HG03280 (cell line): ENCODE measurements around the gene PMM2.
"Not testable (repeated sequence)": the region's sequence is repeated elsewhere in the genome, so short reads cannot be mapped to it uniquely, and the experiment has no call there.

Experiments
- ATAC-seq: cut with Tn5 transposase; IDR thresholded peaks from one replicate; pipeline ENCODE4 v1.9.1; 2021; ENCODE audit warnings: mild to moderate bottlenecking, moderate library complexity; ENCODE audit not compliant: unreplicated experiment

Gene PMM2

DNA sequence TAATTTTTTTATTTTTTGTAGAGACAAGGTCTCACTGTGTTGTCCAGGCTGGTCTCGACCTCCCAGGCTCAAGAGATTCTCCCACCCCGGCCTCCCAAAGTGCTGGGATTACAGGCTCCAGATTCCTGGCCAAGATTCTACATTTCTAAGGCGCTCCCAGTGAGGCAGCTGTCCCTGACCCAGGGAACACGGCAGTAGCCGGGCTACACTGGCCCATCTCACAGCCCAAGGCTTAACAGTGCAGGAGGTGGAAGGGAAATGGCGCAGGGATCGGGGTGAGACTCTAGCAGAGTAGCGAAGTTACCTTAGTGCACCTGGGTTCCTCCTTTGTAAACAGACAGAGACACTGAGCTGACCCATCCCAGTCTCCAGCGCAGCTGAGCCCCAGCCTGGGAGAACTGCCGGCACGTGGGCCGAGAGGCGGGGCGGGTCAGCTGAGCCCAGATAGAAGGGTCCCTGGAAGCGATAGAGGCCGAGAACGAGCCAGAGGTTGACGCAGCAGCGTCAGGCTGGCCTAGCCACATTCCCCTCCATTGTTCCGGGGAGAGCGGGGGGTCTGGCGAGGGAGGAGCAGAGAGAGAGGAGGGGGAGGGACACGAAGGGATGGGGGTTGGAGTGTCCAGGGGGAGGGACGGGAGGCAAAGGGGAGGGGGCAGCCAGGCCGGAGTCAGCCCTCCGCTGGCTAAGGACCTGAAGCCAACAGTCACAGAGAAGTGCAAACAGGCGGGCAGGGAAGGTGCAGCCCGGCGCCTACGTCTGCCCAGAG lies 68.7 kb downstream of the PMM2 start:
- no peak for ATAC-seq

DNA sequence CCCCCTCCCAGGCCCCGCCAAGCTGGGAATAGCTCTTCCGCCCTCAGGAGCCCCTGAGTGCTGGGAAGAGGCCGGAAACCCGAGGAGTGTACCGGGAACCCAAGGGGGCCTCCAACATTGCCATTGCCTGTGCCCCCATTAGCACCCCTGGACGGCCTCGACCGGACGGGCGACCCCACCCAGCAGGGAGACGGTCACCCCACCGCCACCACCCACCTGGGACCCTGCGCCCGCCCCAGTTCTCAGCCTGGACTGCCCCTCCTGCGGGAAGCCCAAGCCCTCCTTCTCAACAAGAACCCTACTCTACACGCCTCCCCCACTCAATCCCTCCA lies 69.2 kb downstream of the PMM2 start:
- no peak for ATAC-seq

DNA sequence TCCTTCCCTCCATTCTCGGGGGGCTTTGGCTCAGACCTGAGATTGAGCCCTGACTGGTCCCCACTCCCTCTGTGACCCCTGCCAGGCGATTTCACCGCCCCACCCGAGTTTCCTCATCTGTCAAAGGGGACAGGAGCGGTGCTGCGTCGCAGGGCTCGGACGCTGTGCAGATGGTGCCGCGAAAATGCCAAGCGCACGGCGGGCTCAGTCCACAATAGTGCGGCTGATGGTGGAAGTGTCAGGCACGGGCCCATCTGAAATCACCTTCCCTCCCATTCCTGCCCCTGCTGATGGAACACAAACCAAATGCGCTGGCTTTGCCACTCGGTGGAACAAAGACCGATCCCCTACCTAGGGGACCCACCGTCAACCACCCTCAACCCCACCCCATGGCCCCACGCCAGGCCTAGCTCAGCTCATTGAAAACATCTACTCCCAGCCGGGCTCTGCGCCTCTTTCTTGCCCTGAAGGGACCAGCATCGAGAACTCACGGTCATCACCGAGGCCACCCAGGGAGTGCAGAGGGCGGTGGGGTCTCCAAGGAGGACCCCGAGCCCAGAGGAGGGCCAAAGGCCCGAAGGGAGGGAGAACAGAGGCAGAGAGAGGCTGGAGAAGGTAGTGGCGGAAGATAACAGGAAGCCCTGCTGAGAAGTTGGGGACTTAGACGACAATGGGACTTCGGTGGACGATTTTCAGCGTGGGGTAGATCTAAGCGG lies 69.7 kb downstream of the PMM2 start:
- no peak for ATAC-seq

DNA sequence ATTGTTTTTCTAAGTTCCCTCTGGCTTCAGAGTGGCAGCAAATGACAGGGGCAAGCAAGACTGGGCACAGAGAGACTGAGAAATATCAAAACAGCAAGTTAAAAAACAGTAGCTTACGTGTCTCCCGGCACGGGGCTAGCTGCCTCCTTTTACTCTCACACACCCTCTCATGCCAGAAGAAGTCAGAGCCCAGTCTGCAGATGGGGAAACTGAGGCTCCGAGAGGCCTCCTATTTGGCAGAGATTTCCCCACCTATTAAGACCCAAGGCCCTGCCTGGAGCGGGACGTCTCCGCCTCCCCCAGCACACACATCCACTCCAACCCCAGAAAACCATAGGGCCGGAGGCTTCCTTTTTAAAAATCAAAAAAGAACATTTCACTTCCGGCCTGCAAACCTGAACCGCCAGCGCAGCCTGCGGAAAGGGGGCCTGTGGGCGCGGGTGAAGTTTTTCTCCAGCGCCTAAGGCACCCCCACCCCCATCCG lies 70.3 kb downstream of the PMM2 start:
- ATAC-seq: no peak

DNA sequence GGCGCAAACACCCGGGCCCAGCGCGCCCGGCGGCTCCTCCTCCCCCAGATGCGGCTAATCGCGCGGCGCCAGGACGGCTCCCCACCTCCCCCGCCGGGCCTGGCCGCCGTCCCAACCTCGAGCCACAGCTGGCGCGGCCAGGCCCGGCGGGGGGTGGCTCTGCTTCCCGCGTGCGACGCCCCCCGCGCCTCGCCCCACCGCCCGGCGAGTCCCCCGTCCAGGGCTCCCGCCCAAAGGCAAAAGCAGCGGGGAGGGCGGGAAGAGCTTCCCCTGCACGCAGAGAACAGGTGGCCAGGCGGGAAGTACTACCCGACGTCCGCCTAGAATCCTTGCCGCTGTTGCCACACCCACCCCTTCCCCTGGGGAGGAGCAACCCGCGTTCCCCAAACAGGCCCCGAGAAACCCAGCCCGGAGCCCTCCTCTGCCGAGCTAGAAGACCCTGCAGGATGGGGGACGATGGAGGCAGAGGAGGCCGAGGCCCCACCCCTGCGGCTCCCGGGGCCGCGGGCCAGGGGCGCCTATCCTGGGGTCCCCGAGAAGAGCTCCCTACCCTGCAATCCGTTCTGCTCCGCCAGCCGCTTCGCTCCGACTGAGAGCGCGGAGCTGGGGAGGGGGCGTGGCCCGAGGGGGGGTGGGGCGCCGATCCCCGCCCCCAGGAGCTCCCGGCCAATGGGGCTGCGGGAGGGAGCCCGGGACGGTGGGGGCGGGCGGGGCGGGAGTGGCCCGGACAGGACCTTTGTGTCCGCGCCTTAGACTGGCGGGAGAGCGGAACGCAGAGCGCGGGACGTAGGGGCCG lies 71.0 kb downstream of the PMM2 start, which contains the start of gene CARHSP1:
TSS of gene CARHSP1 (minus strand) at position 591 of the 796 bp plus-strand sequence. CDS start 9,678 bp downstream, outside the sequence.
- ATAC-seq: peak; percentile 68

DNA sequence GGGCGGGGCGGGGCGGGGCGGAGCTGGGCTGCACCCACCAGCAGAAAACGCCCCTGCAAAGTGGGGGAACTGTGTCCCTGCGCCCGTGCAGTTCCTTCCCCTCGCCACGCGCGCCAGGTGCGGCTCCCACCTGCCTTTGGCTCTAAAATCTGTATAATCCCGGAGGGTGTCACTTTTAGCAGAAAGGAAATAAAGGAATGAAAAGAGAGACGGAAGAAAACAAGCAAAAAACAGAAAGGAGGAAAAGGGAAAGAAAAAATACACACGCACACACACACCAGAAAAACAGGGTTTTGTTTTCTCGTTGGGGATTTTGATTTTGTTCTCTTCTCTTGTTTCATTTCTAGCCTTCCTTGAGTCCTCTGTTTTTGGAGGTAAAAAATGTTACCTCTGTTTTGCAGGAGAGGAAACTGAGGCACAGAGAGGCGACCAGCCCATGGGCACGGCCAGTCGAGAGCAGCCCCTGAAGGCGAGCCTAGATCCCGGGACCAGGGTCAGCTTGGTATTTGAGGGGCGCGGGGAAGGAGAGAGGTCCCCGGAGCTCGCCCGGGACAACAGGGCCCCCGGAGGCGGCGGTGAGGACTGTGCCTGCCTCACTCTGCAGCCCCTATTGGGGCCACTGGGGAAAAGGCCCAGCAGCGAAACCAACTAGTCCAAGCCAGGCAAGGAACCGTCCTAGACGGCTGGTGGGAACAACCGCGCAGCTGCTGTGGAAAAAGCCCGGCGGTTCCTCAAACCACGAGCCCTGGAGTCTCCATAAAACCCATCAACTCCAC lies 71.8 kb downstream of the PMM2 start:
- ATAC-seq: no peak

DNA sequence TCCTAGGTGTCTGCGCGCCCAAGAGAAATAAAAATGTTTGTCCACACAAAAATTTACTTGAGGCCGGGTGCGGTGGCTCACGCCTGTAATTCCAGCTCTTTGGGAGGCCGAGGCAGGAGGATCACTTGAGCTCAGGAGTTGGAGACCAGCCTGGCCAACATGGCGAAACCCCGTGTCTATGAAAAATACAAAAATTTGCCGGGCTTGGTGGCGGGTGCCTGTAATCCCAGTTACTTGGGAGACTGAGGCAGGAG lies 72.3 kb downstream of the PMM2 start:
- not testable (repeated sequence) for ATAC-seq

DNA sequence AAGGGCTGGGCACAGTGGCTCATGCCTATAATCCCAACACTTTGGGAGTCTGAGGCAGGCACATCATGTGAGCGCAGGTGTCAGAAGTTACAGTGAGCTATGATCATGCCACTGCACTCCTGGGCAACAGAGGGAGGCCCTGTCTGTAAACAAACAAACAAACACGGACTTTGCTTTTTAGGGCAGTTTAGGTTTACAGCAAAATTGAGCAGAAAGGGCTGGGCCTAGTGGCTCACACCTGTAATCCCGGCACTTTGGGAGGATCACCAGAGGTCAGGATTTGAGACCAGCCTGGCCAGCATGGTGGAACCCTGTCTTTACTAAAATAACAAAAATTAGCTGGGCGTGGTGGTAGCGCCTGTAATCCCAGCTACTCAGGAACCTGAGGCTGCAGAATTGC lies 74.4 kb downstream of the PMM2 start:
- ATAC-seq: no peak

DNA sequence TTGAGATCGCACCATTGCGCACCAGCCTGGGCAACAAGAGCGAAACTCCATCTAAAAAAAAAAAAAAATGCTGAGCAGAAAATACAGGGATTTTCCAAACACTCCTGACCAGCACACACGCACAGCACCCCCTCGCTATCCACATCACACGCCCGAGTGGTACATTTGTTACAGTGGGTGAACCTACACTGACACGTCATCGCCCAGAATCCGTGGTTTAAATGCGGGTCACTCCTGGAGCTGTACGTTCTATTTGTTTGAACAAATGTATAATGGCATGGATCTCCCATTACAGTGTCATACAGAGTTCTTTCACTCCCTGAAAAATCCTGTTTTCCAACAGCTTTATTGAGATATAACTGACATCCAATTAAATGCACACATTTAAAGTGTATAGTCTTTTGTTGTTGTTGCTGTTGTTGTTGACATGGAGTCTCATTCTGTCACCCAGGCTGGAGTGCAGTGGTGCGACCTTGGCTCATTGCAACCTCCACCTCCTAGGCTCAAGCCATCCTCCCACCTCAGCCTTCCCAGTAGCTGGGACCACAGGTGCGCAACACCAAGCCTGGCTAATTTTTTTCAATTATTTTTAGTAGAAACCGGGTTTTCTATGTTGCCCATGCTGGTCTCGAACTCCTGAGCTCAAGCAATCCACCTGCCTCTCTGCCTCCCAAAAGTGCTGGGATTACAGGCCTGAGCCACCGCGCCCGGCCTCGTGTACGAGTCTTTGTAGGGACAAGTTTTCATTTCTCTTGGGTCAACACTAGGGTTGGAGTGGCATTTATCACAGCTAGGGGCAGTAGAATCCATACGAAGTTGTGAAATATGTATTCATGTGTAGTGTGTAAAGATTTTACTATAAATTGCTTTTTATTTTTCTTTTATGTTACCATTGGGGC lies 75.6 kb downstream of the PMM2 start:
- ATAC-seq: no peak

DNA sequence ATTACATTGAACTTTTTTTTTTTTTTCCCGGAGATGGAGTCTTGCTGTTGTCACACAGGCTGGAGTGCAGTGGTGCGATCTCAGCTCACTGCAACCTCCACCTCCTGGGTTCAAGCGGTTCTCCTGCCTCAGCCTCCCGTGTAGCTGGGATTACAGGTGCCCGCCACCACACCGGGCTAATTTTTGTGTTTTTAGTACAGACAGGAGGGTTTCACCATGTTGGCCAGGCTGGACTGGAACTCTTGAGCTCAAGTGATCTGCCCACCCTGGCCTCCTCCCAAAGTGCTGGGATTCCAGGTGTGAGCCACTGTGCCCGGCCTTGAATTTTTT lies 76.2 kb downstream of the PMM2 start:
- not testable (repeated sequence) for ATAC-seq

DNA sequence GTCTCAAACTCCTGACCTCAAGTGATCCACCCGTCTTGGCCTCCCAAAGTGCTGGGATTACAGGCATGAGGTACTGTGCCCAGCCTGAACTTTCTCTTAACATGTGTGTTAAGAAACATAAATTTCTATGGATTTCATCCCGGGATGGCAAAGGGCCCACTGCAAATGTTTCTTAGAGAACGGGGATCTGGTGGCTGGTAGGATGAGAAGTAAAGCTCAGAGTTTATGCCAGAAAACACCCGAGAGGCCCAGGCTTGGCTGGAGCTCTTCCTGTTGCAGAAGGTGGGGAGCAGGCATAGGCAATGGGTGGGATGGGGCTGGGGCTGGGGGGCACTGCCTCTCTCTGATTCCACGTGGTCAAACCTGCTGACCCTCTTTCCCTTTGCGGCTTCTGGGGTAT lies 76.7 kb downstream of the PMM2 start:
- ATAC-seq: no peak

DNA sequence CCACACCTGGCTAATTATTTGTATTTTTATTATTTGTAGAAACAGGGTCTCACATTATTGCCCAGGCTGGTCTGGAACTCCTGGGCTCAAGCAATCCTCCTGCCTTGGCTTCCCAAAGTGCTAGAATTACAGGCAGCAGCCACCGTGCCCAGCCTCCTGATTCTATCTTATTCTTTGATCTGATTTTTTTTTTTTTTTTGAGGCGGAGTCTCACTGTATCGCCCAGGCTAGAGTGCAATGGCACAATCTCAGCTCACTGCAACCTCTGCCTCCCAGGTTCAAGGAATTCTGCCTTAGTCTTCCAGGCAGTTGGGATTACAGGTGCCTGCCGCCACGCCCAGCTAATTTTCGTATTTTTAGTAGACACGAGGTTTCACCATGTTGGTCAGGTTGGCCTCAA lies 77.7 kb downstream of the PMM2 start:
- not testable (repeated sequence) for ATAC-seq

DNA sequence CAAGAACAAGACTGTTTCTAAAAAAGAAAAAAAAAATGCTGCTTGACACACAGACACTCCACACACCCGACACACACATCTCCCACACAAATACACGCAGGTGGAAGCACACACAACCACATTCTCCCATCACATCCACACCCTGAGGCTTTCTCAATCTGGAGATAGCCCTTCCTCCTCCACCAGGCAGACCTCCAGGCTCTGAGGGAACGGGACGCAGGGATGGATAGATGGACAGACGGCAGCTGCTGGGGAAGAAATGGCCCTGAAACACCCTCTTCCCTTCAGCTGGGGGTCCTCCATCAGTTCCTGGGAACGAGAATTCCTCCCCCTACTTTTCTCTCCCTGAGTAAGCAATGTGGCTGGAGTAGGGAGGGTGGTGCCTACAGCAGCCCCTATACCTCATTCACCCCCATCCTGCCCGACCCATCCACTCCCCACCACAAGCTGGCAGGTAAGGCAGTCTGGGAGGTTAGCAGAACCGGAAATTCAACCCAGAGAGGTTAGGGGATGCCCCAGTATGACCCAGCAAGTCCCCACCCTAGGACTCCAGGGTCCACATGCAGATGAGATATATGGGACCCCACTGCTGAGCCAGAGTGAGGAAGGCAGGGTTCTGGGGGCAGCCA lies 80.4 kb downstream of the PMM2 start:
- no peak for ATAC-seq

DNA sequence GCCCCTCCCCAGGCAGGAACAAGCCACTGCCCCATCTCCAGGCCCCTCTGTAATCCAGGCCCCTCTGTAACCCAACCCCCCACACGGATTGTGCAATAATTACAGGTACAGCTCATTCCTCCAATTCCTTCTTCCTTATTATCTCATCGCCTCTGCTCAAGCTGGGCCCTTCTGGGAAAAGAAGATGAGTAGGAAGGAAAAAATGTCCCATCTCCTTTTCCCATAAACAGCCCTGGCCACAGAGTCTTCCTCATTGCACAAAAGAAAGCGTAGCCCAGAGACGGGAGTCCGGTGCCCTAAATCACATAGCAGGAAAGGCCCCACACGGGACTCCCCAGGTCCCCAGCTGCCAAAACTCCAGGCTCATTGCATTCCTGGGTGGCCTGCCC lies 80.9 kb downstream of the PMM2 start:
- ATAC-seq: no peak

DNA sequence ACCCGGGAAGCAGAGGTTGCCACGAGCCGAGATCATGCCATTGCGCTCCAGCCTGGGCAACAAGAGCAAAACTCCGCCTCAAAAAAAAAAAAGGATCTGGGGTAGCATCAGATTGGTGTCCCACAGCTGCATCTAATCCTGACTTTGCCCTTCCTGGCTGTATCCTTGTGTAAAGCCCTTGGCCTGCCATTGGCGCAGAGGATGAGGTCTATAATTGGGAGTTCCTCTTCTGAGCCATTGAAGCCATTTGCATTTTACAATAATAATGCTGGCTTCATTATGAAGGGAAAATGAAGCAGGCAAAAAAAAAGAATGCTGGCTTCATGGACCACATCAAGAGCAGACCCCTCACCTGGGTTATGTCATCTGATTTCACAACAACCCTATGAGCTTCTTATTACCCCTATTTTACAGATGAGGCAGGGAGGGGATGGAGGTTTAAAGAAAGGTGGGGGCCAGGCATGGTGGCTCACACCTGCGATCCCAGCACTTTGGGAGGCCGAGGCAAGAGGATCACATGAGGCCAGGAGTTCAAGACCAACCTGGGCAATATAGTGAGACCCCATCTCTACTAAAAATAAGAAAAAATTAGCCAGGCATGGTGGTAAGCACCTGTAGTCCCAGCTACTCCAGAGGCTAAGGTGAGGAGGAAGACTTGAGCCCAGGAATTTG lies 83.3 kb downstream of the PMM2 start:
- ATAC-seq: no peak

DNA sequence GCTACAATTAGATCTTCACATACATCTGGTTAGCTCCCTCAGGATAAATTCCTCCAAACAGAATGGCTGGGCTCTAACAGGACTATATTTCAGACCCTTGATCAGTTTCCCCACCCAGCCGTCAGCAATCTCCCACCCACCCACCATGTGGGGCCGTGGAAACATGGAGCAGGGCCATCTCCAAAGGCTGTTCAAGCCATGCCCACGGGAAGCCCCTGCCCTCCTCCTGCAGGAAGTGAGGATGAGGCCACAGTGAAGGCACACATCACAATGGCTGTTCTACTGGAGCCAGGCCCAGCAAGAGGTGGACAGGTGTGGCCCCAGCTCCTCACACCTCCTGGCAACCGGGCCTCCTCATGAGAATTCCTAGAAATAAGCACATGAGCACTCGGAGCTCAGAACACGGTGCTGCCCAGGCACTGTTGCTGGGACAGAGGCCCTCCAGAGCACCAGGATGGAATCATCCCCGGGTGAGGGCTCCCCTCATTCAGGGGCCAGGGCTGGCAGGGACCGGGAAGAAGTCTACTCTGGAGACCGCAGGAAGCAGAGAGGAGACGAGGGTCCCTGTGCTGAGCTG lies 84.5 kb downstream of the PMM2 start, which contains the start of gene LITAFD:
TSS of gene LITAFD (plus strand) at position 311 of the 577 bp plus-strand sequence. CDS start 2,005 bp downstream, outside the sequence.
- ATAC-seq: no peak

DNA sequence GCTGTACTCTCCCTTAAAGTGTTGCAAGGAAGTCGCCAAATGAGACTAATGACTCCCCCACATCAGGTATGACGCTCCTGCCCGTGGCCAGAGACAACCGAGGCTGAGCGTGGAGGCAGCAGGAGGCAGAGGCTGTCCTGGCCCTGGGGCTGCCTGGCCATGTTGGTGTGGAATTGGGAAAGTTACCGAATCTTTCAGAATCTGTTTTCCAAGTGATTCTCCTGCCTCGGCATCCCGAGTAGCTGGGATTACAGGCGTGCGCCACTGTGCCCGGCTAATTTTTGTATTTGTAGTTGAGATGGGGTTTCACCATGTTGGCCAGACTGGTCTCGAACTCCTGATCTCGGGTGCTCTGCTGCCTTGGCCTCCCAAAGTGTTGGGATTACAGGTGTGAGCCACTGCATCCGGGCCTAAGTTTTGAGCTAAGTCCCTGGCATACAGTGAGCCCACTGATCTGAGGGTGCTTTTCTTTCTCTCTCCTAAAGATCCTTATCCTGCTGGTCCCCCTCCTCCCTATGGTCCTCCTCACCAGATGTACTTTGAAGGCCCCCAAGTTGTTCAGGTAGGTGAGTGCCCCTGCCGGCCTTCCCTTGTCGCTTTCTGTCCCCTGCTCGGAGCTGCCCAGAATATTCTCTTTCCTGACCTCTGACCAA lies 85.2 kb downstream of the PMM2 start:
- ATAC-seq: no peak
